SU-DHL-6 (cell line): ENCODE data around the gene CD8B.

ENCODE experiments used
- H2AFZ ChIP-seq: fragments of 200-600 bp; sonication (generic); 2 replicates; pipeline ENCODE4 v1.6.1; 2014; ENCODE audit warnings: low read depth, mild to moderate bottlenecking, moderate library complexity, mixed read lengths, antibody characterized with exemption, low read length; ENCODE audit not compliant: severe bottlenecking
- H3F3A ChIP-seq: fragments of 200-600 bp; shearing (Covaris generic); 2 replicates; pipeline ENCODE4 v1.6.0; 2016; ENCODE audit warnings: antibody characterized with exemption, mild to moderate bottlenecking; ENCODE audit not compliant: insufficient read depth
- H3K27ac ChIP-seq: fragments of 200-600 bp; sonication (generic); 2 replicates; pipeline ENCODE4 v1.5.1; 2016; ENCODE audit warnings: low read depth, mild to moderate bottlenecking, low read length, moderate library complexity, mixed read lengths
- H3K27me3 ChIP-seq: fragments of 200-600 bp; sonication (generic), shearing (Covaris generic); 2 replicates; pipeline ENCODE4 v1.6.0; 2014; ENCODE audit warnings: mild to moderate bottlenecking, low read length
- H3K36me3 ChIP-seq: fragments of 200-600 bp; sonication (generic); 2 replicates; pipeline ENCODE4 v1.6.1; 2014; ENCODE audit warnings: mild to moderate bottlenecking, low read length, mixed read lengths
- H3K4me2 ChIP-seq: fragments of 300-600, 200-600 bp; shearing (Covaris generic), sonication (generic); 2 replicates; pipeline ENCODE4 v1.6.0; 2014; ENCODE audit warnings: low read length, low read depth, mild to moderate bottlenecking; ENCODE audit not compliant: poor library complexity, severe bottlenecking
- H3K4me3 ChIP-seq: fragments of 200-600 bp; sonication (generic); 2 replicates; pipeline ENCODE4 v1.5.1; 2014; ENCODE audit warnings: antibody characterized with exemption, low read length, mild to moderate bottlenecking, mixed read lengths; ENCODE audit not compliant: insufficient read depth, poor library complexity, severe bottlenecking
- H3K79me2 ChIP-seq: fragments of 200-600 bp; sonication (generic); 2 replicates; pipeline ENCODE4 v1.6.1; 2014; ENCODE audit warnings: mild to moderate bottlenecking, low read length, moderate library complexity; ENCODE audit not compliant: insufficient read depth
- H3K9ac ChIP-seq: fragments of 200-600 bp; sonication (generic); 2 replicates; pipeline ENCODE4 v1.7.0; 2014; ENCODE audit warnings: mild to moderate bottlenecking, low read length
- H3K9me2 ChIP-seq: fragments of 200-600 bp; sonication (generic); replicated peaks from 2 replicates; pipeline ENCODE4 v1.6.1; 2014; ENCODE audit warnings: low read length; ENCODE audit not compliant: insufficient read depth
- H3K9me3 ChIP-seq: fragments of 200-600 bp; sonication (generic); 2 replicates; pipeline ENCODE4 v1.6.1; 2014; ENCODE audit warnings: low read length, mixed read lengths; ENCODE audit not compliant: insufficient read depth
- H4K20me1 ChIP-seq: fragments of 200-600 bp; sonication (generic); 2 replicates; pipeline ENCODE4 v1.6.1; 2014; ENCODE audit warnings: low read depth, mild to moderate bottlenecking, antibody characterized with exemption, low read length, moderate library complexity, mixed read lengths
- CTCF ChIP-seq: fragments of 200-600 bp; sonication (generic); IDR thresholded peaks from one replicate; pipeline ENCODE4 v1.5.1; 2017; ENCODE audit warnings: antibody characterized with exemption, mild to moderate bottlenecking, low read length, moderate library complexity; ENCODE audit not compliant: insufficient read depth, poor library complexity, severe bottlenecking
- EZH2phosphoT487 ChIP-seq: fragments of 200-600 bp; sonication (generic), shearing (Covaris generic); conservative IDR thresholded peaks from 2 replicates; pipeline ENCODE4 v1.6.1; 2018; ENCODE audit warnings: mild to moderate bottlenecking, antibody characterized with exemption, low read length, moderate library complexity, mixed read lengths

CD8B gene

GRCh38 chr2:86826951-86827350, 34.7 kb downstream of the CD8B start:
- H3F3A ChIP-seq: no peaks in the 10 kb centered on the region
- TF ChIP-seq CTCF (no peak), EZH2phosphoT487 (no peak)
- no peaks in the 10 kb centered on the region for H3K9me3 ChIP-seq
- H3K4me3 ChIP-seq: no peak overlapping the region
- H4K20me1 ChIP-seq: no peaks in the 10 kb centered on the region
- no peak overlapping the region for H3K9ac ChIP-seq
- no peak overlapping the region for H3K27ac ChIP-seq
- H3K27me3 ChIP-seq: no peaks in the 10 kb centered on the region
- H3K36me3 ChIP-seq: no peaks in the 10 kb centered on the region
- H3K79me2 ChIP-seq: no peaks in the 10 kb centered on the region
- H3K4me2 ChIP-seq: no peak overlapping the region
- H2AFZ ChIP-seq: no peak overlapping the region
- H3K9me2 ChIP-seq: no peaks in the 10 kb centered on the region

- H3K9ac ChIP-seq: no peak overlapping the region
- H3K4me3 ChIP-seq: no peak overlapping the region
- no peaks in the 10 kb centered on the region for H3F3A ChIP-seq
- H3K9me2 ChIP-seq: no peaks in the 10 kb centered on the region
- no peak for TF ChIP-seq EZH2phosphoT487
- no peak for TF ChIP-seq CTCF
- H3K9me3 ChIP-seq: no peaks in the 10 kb centered on the region
- no peaks in the 10 kb centered on the region for H4K20me1 ChIP-seq
- no peak overlapping the region for H2AFZ ChIP-seq
- H3K4me2 ChIP-seq: no peak overlapping the region
- H3K27me3 ChIP-seq: no peaks in the 10 kb centered on the region
- H3K79me2 ChIP-seq: no peaks in the 10 kb centered on the region
- H3K27ac ChIP-seq: no peak overlapping the region
- no peaks in the 10 kb centered on the region for H3K36me3 ChIP-seq
These were observed 35.8 kb downstream of the CD8B start for GRCh38 chr2:86825693-86826381.

- H3K27ac ChIP-seq: no peak overlapping the region
- no peaks in the 10 kb centered on the region for H3K27me3 ChIP-seq
- TF ChIP-seq EZH2phosphoT487: no peak
- no peak for TF ChIP-seq CTCF
- H2AFZ ChIP-seq: no peak overlapping the region
- H3K79me2 ChIP-seq: no peaks in the 10 kb centered on the region
- H3K9me2 ChIP-seq: no peaks in the 10 kb centered on the region
- H3K9me3 ChIP-seq: no peaks in the 10 kb centered on the region
- no peaks in the 10 kb centered on the region for H3K36me3 ChIP-seq
- H3K4me3 ChIP-seq: no peak overlapping the region
- no peak overlapping the region for H3K9ac ChIP-seq
- no peaks in the 10 kb centered on the region for H3F3A ChIP-seq
- H4K20me1 ChIP-seq: no peaks in the 10 kb centered on the region
- no peak overlapping the region for H3K4me2 ChIP-seq
These were observed 36.5 kb downstream of the CD8B start for GRCh38 chr2:86825036-86825692.
